IPS DF 6.9 (cell line): ENCODE data around the gene DLGAP4.

Experiments
- DNase-seq: peaks from one replicate; pipeline ENCODE4 v3.0.0-alpha.2; 2013; ENCODE audit warnings: low read depth, low spot score
- H3K27ac ChIP-seq: one replicate; pipeline ENCODE4 v1.5.1; 2013; ENCODE audit warnings: low read length, control low read depth
- H3K27me3 ChIP-seq: 2 replicates; pipeline ENCODE4 v1.6.1; 2013; ENCODE audit warnings: mild to moderate bottlenecking, low read length; ENCODE audit not compliant: control insufficient read depth, insufficient read depth
- H3K36me3 ChIP-seq: 2 replicates; pipeline ENCODE4 v1.6.1; 2013; ENCODE audit warnings: low read length; ENCODE audit not compliant: control insufficient read depth, insufficient read depth
- H3K4me1 ChIP-seq: 2 replicates; pipeline ENCODE4 v1.6.1; 2013; ENCODE audit warnings: low read length; ENCODE audit not compliant: control insufficient read depth, insufficient read depth
- H3K4me3 ChIP-seq: 2 replicates; pipeline ENCODE4 v1.5.1; 2013; ENCODE audit warnings: mild to moderate bottlenecking, low read length
- H3K9me3 ChIP-seq: 2 replicates; pipeline ENCODE4 v1.6.1; 2013; ENCODE audit warnings: low read length, inconsistent platforms; ENCODE audit not compliant: control insufficient read depth, insufficient read depth
- WGBS: extraction: QIAGEN DNeasy Blood & Tissue Kit; methylation state at CpG from one replicate; pipeline ENCODE4 v1.1.7; 2013; ENCODE audit warnings: mixed read lengths, missing lambda C conversion rate; ENCODE audit not compliant: insufficient read length, insufficient coverage; 5-methylcytosine and 5-hydroxymethylcytosine counted together

Gene DLGAP4

DNA sequence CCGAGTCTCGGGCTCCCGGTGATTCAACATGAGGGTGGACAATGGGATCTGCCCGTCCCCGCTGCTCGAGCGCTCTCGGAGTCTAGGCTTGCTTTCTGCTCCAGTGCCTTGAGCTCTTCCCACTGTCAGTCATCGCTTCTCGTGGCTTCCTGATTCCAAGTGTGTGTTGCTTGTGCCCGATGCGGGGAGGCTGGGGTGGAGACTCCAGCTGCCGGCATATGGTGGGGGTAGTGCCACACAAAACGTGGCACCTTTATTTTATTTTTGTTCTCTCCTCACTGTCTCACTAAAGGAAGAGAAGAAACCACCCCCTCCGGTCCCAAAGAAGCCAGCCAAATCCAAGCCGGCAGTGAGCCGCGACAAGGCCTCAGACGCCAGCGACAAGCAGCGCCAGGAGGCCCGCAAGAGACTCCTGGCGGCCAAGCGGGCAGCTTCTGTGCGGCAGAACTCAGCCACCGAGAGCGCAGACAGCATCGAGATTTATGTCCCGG, 220.4 kb downstream of the DLGAP4 start:
- no peaks in the 10 kb centered on the region for H3K27me3 ChIP-seq
- no CpG with 5 or more reads among the region's 29 CpGs for WGBS
- H3K4me1 ChIP-seq: no peaks in the 10 kb centered on the region
- H3K36me3 ChIP-seq: peaks cover 10% of the 10 kb centered on the region; the same call in 1 of the 2 replicates
- no peak for DNase-seq
- no peaks in the 10 kb centered on the region for H3K9me3 ChIP-seq
- H3K27ac ChIP-seq: no peak overlapping the region
- no peak overlapping the region for H3K4me3 ChIP-seq

GRCh38 chr20:36527331-36528125, 221.4 kb downstream of the DLGAP4 start:
- WGBS: no CpG with 5 or more reads among the region's 32 CpGs
- no peaks in the 10 kb centered on the region for H3K27me3 ChIP-seq
- H3K27ac ChIP-seq: no peak overlapping the region
- peaks cover 10% of the 10 kb centered on the region; the same call in 1 of the 2 replicates for H3K36me3 ChIP-seq
- H3K4me3 ChIP-seq: no peak overlapping the region
- DNase-seq: no peak
- no peaks in the 10 kb centered on the region for H3K9me3 ChIP-seq
- no peaks in the 10 kb centered on the region for H3K4me1 ChIP-seq

DNA sequence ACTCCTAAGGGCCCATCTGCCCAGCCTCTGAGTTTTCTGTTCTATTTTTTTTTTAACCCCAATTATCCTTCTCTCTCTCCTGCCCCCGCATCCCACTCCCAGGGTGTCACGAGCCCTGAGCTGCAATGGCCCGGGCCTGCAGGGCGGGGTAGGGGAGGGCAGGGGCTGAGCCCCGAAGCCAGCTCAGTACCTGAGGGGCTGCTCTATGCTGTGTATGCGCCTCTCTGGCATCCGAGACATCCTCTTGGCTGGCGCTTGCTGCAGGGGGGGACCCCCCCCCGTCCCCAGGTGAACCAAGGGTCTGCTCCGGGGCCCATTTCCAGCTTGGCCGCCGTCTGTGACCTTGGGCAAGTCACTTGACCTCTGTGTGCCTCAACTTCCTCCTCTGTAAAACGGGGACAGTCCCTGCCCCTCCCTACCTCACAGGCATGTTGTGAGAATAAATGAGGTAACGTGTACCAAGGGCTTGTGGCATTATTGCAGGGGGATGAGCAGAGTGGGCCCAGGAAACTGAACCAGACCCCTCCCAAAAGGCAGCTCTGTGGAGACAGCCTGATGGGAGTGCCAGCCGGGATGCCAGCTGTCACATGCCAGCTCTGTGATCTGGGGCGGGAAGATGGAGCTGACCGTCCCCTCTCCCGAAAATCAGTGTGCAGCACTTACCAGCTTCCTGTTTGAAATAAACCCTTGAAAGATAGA, 222.2 kb downstream of the DLGAP4 start:
- Histone ChIP-seq H3K27me3 (no peaks in the 10 kb centered on the region), H3K9me3 (no peaks in the 10 kb centered on the region), H3K36me3 (peaks cover 10% of the 10 kb centered on the region; the same call in 1 of the 2 replicates), H3K4me1 (no peaks in the 10 kb centered on the region), H3K27ac (no peak overlapping the region), H3K4me3 (no peak overlapping the region)
- WGBS: no CpG with 5 or more reads among the region's 18 CpGs
- no peak for DNase-seq

- Histone ChIP-seq H3K4me3 (no peak overlapping the region), H3K9me3 (no peaks in the 10 kb centered on the region), H3K4me1 (no peaks in the 10 kb centered on the region), H3K27me3 (no peaks in the 10 kb centered on the region), H3K36me3 (peaks cover 10% of the 10 kb centered on the region; the same call in 1 of the 2 replicates), H3K27ac (no peak overlapping the region)
- no peak for DNase-seq
- WGBS: no CpG with 5 or more reads among the region's 14 CpGs
These were observed 222.8 kb downstream of the DLGAP4 start for GRCh38 chr20:36528875-36529417.

GRCh38 chr20:36532388-36532787, 226.2 kb downstream of the DLGAP4 start:
- DNase-seq: no peak
- no peaks in the 10 kb centered on the region for H3K4me1 ChIP-seq
- H3K27me3 ChIP-seq: no peaks in the 10 kb centered on the region
- no peak overlapping the region for H3K27ac ChIP-seq
- WGBS: no CpG with 5 or more reads among the region's 10 CpGs
- no peaks in the 10 kb centered on the region for H3K9me3 ChIP-seq
- 0 out of 2 replicates have a peak, but pooled peaks cover 2% of the 10 kb centered on the region for H3K36me3 ChIP-seq
- no peak overlapping the region for H3K4me3 ChIP-seq

GRCh38 chr20:36532822-36533221, 226.7 kb downstream of the DLGAP4 start:
- no peak for DNase-seq
- H3K4me1 ChIP-seq: no peaks in the 10 kb centered on the region
- H3K27ac ChIP-seq: no peak overlapping the region
- no CpG with 5 or more reads among the region's 3 CpGs for WGBS
- no peaks in the 10 kb centered on the region for H3K9me3 ChIP-seq
- H3K4me3 ChIP-seq: no peak overlapping the region
- 0 out of 2 replicates have a peak, but pooled peaks cover 2% of the 10 kb centered on the region for H3K36me3 ChIP-seq
- no peaks in the 10 kb centered on the region for H3K27me3 ChIP-seq

- whole genome bisulfite sequencing: no CpG with 5 or more reads among the region's 11 CpGs
- Histone ChIP-seq H3K27me3 (no peaks in the 10 kb centered on the region), H3K27ac (no peak overlapping the region), H3K4me1 (peaks cover 12% of the 10 kb centered on the region), H3K9me3 (no peaks in the 10 kb centered on the region), H3K4me3 (no peak overlapping the region), H3K36me3 (no peaks in the 10 kb centered on the region)
- no peak for DNase-seq
These were observed 232.0 kb downstream of the DLGAP4 start for GRCh38 chr20:36538026-36538722.

DNA sequence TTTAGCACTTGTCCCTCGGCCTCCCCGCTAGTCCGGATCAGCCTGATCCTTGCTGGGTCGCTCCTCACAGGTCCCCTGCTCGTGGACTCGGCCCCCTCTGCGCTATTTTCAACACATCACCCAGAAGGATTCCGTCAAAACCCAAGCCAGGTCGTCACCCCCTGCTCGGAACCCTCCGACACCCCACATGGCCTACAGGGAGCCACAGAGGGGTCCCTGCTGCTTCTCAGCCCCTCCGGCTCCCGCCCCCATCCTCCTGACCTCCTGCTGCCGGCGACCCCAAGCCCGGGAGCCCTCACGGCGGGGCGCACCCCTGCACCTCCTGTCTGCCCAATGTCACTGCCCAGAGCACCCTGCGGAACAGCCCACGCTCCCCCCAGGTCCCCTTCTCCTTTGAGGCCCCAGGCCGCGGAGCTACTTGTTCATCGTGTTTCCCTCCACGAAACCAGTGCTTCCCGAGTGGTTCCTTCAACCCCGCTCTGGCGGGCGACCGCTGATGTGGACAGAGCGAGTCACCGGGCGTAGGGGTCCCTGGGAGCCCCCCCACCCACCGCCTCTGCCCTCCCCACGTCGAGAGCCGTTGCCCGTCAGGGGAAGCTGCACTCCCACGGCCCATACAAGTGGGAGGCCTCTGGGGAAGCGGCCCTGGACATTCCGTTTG, 234.5 kb downstream of the DLGAP4 start:
- WGBS: no CpG with 5 or more reads among the region's 41 CpGs
- Histone ChIP-seq H3K27ac (no peak overlapping the region), H3K4me3 (peak overlapping the region; percentile 58), H3K27me3 (no peaks in the 10 kb centered on the region), H3K9me3 (no peaks in the 10 kb centered on the region), H3K4me1 (peaks cover 15% of the 10 kb centered on the region), H3K36me3 (no peaks in the 10 kb centered on the region)
- DNase-seq: no peak

GRCh38 chr20:36541227-36541767, 235.2 kb downstream of the DLGAP4 start, which contains the start of gene MYL9:
Gene MYL9 (plus strand): TSS chr20:36541519. CDS start chr20:36544885, 3,366 bp downstream.
- no peak for DNase-seq
- H3K9me3 ChIP-seq: no peaks in the 10 kb centered on the region
- no peaks in the 10 kb centered on the region for H3K27me3 ChIP-seq
- H3K4me3 ChIP-seq: peak within 1 kb of the TSS; percentile 58
- peaks cover 15% of the 10 kb centered on the region for H3K4me1 ChIP-seq
- no CpG with 5 or more reads among the region's 41 CpGs for WGBS
- H3K36me3 ChIP-seq: no peaks in the 10 kb centered on the region
- no peak within 1 kb of the TSS for H3K27ac ChIP-seq
